KMS-11 (cell line): ENCODE measurements around the gene WDR88.
"Not testable (repeated sequence)": the region's sequence is repeated elsewhere in the genome, so short reads cannot be mapped to it uniquely, and the experiment has no call there.

ENCODE experiments used
- H2AFZ ChIP-seq: fragments of 200-600 bp; sonication (generic); 2 replicates; pipeline ENCODE4 v1.6.1; 2016; ENCODE audit warnings: antibody characterized with exemption, mixed run types, low read depth
- H3K27ac ChIP-seq: fragments of 200-600 bp; sonication (generic); 2 replicates; pipeline ENCODE4 v1.6.1; 2016; ENCODE audit warnings: mild to moderate bottlenecking, mixed run types
- H3K27me3 ChIP-seq: fragments of 200-600 bp; sonication (generic); 2 replicates; pipeline ENCODE4 v1.6.1; 2017; ENCODE audit warnings: mild to moderate bottlenecking, low read depth, mixed run types, moderate library complexity; ENCODE audit not compliant: insufficient read depth
- H3K36me3 ChIP-seq: fragments of 200-600 bp; sonication (generic); 2 replicates; pipeline ENCODE4 v1.6.1; 2017; ENCODE audit warnings: mild to moderate bottlenecking, mixed run types; ENCODE audit not compliant: insufficient read depth
- H3K4me1 ChIP-seq: fragments of 200-600 bp; sonication (generic); 2 replicates; pipeline ENCODE4 v1.6.1; 2016; ENCODE audit warnings: mild to moderate bottlenecking, low read depth, mixed run types; ENCODE audit not compliant: poor library complexity, severe bottlenecking
- H3K4me2 ChIP-seq: fragments of 200-600 bp; sonication (generic); 2 replicates; pipeline ENCODE4 v1.7.0; 2016; ENCODE audit warnings: mild to moderate bottlenecking, mixed run types
- H3K4me3 ChIP-seq: fragments of 200-600 bp; sonication (generic); IDR thresholded peaks from 2 replicates; pipeline ENCODE4 v1.6.1; 2017; ENCODE audit warnings: low read depth, low read length, mixed read lengths; ENCODE audit not compliant: insufficient read depth
- H3K79me2 ChIP-seq: fragments of 200-600 bp; sonication (generic); 2 replicates; pipeline ENCODE4 v1.6.1; 2016; ENCODE audit warnings: low read depth, mixed run types; ENCODE audit not compliant: insufficient read depth
- H3K9ac ChIP-seq: fragments of 200-600 bp; sonication (generic); 2 replicates; pipeline ENCODE4 v1.6.1; 2016; ENCODE audit warnings: mild to moderate bottlenecking, mixed run types
- H4K20me1 ChIP-seq: fragments of 200-600 bp; sonication (generic); 2 replicates; pipeline ENCODE4 v1.6.1; 2016; ENCODE audit warnings: mild to moderate bottlenecking, mixed run types; ENCODE audit not compliant: insufficient read depth
- CTCF ChIP-seq: fragments of 200-600 bp; sonication (generic); conservative IDR thresholded peaks from 2 replicates; pipeline ENCODE4 v1.6.1; 2017; ENCODE audit warnings: low read depth, mild to moderate bottlenecking, antibody characterized with exemption, low read length, moderate library complexity, mixed read lengths

The WDR88 gene

GRCh38 chr19:33150852-33151518 lies 19.1 kb downstream of the WDR88 start:
- Histone ChIP-seq H3K27me3 (no peaks in the 10 kb centered on the region), H3K9ac (no peak overlapping the region), H3K4me2 (no peak overlapping the region), H3K27ac (no peak overlapping the region), H3K4me3 (no peak overlapping the region), H3K36me3 (no peaks in the 10 kb centered on the region), H2AFZ (no peak overlapping the region), H3K79me2 (no peaks in the 10 kb centered on the region), H4K20me1 (no peaks in the 10 kb centered on the region), H3K4me1 (no peaks in the 10 kb centered on the region)
- TF ChIP-seq CTCF = no peak

- no peak for TF ChIP-seq CTCF
- no peak overlapping the region for H3K4me2 ChIP-seq
- H3K27me3 ChIP-seq = no peaks in the 10 kb centered on the region
- H3K36me3 ChIP-seq = no peaks in the 10 kb centered on the region
- H3K27ac ChIP-seq = no peak overlapping the region
- H3K4me3 ChIP-seq = no peak overlapping the region
- H2AFZ ChIP-seq = no peak overlapping the region
- H3K9ac ChIP-seq = no peak overlapping the region
- H4K20me1 ChIP-seq = no peaks in the 10 kb centered on the region
- H3K79me2 ChIP-seq = no peaks in the 10 kb centered on the region
- no peaks in the 10 kb centered on the region for H3K4me1 ChIP-seq
These were observed 20.3 kb downstream of the WDR88 start for GRCh38 chr19:33152176-33152575.

GRCh38 chr19:33152625-33153024 lies 20.7 kb downstream of the WDR88 start:
- not testable (repeated sequence) for H4K20me1 ChIP-seq, H3K27me3 ChIP-seq, H2AFZ ChIP-seq, H3K9ac ChIP-seq, H3K4me2 ChIP-seq, H3K79me2 ChIP-seq, H3K36me3 ChIP-seq, H3K4me1 ChIP-seq, H3K27ac ChIP-seq, H3K4me3 ChIP-seq

- H3K27me3 ChIP-seq, H3K4me1 ChIP-seq, H4K20me1 ChIP-seq, H3K79me2 ChIP-seq, H3K27ac ChIP-seq, H3K9ac ChIP-seq, H2AFZ ChIP-seq, H3K36me3 ChIP-seq, H3K4me2 ChIP-seq, H3K4me3 ChIP-seq: not testable (repeated sequence)
These were observed 22.4 kb downstream of the WDR88 start for GRCh38 chr19:33154313-33154712.

- Histone ChIP-seq H3K4me1 (peaks cover 8% of the 10 kb centered on the region), H3K36me3 (no peaks in the 10 kb centered on the region)
These were observed 24.4 kb downstream of the WDR88 start for GRCh38 chr19:33156334-33156733.

More at GRCh38 chr19:33156334-33156733, 24.4 kb downstream of the WDR88 start:
- Histone ChIP-seq H3K27ac (no peak overlapping the region), H3K4me3 (no peak overlapping the region), H3K79me2 (no peaks in the 10 kb centered on the region), H4K20me1 (no peaks in the 10 kb centered on the region), H3K9ac (no peak overlapping the region), H2AFZ (no peak overlapping the region), H3K4me2 (no peak overlapping the region), H3K27me3 (no peaks in the 10 kb centered on the region)
- no peak for TF ChIP-seq CTCF
